Fibroblast of skin of abdomen (primary cell): ENCODE data around the gene KRT4.
"Not testable (repeated sequence)": the region's sequence is repeated elsewhere in the genome, so short reads cannot be mapped to it uniquely, and the experiment has no call there.

Experiments
- DNase-seq: peaks from one replicate; pipeline ENCODE4 v3.0.0-alpha.2; 2013

KRT4 gene

DNA sequence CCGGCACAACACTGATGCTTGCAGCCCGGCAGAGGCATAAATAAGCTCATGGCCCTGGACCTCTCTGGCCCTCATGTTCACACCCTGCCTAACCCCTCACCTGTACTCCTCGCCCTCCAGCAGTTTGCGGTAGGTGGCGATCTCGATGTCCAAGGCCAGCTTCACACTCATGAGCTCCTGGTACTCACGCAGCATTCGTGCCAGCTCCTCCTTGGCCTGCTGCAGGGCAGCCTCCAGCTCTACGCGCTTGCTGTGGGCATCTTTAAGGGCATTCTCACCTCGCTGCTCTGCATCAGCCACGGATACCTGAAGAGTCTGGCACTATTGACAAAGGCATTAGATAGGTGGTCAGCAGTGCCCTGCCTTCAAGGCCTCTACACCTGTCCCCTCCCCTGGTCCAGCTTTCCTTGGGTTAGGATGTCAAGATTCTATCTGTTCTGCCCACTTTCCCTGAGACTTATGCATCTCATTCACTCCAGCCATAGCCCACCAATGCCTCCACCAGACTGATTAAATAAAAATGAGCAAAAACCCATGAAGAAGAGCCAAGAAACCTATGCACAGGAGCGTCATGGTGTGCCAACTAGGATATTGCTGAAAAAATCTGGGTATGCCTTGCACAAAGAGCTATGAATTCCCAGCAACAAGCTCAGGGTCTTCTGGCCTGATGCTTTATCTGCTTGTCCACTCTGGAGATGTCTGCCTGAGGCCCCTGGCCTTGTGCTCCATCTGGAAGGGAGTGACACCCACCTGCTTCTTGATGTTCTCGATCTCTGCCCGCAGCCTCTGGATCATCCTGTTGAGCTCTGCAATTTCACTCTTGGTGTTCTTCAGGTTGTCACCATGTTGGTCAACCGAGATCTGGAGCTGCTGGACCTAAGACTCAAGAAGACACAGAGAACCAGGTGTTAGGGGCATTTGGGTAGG lies 6.1 kb downstream of the KRT4 start:
- no peak for DNase-seq

DNA sequence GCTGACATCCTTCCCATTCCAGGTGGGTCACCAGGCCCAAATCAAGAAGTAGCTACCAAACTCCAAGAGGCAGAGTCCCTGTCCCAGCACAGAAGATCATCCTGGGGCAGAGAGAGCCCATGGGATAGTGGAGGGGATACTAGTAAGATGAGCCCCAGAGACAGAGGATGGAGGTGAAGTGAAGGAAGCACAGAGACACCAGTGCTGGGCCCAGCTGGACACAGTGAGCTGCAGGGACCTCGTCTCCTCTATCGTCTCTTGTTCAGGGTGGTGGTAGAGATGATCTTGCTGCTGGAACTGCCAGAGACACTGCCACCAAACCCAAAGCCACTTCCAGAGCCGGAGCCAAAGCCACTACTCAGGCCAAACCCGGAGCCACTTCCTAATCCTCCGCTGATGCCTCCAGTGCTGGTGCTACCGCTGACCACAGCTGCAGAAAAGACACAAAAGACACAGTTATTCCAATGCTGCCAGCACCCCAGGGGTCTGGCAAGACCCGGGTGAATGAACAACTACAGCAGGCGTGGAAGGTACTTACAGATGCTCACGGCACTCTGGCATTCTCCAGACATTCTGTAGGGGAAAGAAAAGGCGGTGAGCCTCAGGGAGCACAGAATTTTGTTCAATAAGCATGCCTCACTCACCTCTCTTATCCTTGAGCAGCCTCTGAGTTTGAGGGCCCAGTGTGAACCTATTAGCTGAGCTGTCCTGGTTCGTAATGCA lies 6.9 kb downstream of the KRT4 start:
- DNase-seq: no peak

DNA sequence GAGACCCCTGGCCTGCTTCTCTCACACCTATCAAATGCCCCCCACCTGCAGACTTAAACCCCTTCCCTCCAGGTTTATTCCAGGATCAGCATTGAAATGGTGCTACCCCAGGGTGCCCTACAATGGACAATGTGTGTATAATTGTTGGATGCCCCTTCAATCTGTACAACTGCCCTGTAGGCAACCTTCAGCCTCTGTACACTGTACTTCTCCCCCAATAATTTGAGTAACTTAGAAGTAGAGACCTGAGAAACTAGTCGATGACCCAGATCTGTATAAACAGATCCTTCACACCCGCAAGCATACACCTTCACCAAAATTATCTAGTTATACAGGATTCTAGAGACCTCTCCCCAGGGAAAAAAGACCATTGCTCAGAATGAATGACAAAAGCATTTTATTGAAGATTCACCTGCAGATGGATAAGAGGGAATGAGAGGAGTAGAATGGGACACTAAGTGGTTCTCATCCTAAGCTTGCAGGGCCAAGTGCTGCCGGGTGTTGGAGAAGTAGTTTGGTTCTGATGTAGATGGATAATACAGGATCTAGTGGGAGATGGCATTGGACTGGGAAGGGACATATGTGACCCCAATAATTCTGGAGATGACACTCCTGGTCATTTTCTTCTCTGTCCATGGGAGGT lies 7.6 kb downstream of the KRT4 start:
- no peak for DNase-seq

DNA sequence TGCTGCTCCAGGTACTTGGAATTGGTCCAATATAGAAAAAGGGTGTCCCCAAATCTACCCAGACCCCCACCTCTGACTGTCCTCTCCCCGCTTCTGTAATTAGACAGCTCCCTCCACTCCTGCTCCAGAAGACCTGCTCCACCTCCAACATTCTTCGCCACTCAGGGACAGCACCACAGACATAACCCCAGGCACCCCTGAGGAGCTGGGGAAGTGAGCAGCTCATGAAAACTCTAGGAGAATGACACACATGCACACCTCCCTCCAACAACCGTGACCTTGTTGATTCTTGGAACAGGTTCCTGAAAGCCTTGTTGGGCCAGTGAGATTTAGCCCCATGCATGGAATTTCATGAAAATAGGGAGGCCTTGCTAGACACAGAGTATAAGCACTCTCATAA lies 8.2 kb downstream of the KRT4 start:
- no peak for DNase-seq

DNA sequence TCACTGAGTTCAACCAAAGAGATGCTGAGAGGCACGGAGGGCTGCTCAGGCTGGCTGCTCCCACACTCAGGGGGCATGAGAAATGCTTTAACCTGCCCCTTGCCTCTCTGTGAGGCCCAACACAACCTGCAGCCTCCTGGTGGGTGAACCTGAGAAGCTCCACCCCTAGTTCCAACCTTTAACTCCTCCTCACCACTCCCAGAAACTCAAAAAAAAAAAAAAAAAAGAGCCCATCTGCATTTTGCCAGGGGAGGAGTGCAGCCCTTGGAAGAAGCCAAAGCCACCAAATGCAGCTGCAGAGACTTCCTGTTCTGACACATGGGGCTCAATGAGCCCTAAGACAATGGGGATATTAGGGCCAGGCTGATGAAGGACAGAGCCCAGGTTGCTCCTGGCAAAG lies 8.9 kb downstream of the KRT4 start:
- DNase-seq: no peak

DNA sequence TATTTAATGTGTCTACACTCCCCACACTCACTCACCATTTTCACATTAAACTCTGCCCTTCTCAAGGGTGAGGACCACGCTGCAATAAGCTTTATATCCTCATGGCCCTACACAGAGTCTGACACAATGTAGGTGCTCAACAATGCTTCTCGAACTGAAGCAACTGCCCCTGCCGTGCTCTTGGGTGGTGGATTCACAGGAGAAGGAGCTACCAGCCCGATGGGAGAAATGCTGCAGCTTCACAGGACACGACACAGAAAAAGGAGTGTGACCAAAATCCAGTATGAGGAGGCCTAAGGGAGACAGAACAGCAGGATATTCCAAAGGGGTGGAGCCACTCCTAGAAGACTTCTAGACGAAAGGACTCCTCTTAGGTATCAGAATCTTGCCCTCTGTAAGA lies 11.5 kb downstream of the KRT4 start:
- DNase-seq: no peak

DNA sequence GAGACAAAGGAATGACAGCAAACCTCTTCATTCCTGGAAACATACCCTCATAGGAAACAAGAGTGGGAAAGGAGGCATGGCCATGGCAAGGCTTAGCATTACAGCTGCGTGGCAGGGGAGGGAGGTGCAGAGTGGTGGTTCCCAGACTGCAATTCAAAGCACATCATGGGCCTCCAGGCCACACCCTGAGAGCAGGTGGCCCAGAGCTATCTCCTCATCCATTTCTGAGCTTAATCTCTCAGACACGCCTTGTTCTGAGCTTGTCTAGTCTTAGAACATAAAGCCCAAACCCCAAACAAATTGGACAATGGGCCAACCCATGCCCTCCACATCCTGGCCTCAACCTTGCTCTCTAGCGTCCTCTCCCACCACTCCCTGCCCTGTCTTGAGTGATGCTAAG lies 12.1 kb downstream of the KRT4 start:
- DNase-seq: no peak

DNA sequence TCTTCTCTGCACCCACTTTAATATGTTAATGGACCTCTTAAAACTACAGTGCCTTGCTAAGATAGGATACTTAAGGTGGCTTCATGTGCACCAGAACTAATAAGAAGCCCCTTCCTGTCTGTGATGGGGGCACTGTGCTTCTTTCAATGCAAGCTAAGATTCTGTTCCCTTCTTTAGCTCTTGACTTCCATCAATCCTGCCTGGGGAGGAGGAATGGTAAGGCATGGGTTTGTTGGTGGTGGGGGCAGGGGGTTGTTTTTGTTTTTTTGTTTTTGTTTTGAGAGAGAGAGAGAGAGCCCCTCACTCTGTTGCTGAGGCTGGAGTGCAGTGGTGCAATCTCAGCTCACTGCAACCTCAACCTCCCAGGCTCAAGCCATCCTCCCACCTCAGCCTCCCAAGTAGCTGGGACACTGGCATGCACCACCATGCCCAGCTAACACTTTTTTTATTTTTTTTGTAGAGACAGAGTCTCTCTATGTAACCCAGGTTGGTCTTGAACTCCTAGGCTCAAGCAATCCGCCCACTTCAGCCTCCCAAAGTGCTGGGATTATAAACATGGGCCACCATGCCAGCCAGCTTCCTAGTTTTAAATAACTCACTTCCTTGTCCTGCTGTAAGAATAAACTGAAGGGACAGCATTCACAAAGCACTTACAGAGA lies 13.5 kb downstream of the KRT4 start:
- no peak for DNase-seq

DNA sequence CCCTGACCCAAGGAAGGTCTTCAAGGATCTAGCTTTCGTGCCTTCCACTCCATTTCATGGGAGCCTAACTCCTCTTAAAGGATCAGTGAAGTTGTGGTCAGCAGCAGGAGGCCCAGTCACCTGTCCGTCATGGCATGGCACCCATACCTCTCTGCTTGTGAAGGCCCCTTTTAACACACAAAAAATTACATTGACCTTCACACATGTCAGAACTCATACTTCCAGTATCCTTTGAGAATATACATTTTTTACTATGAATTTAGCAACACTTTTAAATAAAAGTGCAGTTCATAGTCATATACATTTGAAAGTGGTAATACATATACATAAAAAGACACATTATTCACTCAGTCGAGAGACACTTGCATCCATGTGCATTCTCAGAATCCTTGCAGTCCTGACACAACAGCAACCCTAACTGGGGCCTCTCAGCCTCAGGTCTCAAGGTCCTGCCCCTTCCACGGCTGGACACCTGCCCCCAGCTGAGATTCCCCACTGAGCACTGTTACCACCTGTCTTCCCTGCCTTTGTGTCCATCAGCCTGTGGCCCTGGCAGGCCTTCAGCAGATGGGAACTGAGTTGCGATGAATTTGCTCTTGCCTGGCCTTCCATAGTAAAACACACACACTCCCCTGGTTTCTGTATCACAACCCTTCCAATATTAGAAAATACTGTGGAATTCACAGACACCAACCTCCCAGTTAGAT lies 14.3 kb downstream of the KRT4 start:
- DNase-seq: no peak

DNA sequence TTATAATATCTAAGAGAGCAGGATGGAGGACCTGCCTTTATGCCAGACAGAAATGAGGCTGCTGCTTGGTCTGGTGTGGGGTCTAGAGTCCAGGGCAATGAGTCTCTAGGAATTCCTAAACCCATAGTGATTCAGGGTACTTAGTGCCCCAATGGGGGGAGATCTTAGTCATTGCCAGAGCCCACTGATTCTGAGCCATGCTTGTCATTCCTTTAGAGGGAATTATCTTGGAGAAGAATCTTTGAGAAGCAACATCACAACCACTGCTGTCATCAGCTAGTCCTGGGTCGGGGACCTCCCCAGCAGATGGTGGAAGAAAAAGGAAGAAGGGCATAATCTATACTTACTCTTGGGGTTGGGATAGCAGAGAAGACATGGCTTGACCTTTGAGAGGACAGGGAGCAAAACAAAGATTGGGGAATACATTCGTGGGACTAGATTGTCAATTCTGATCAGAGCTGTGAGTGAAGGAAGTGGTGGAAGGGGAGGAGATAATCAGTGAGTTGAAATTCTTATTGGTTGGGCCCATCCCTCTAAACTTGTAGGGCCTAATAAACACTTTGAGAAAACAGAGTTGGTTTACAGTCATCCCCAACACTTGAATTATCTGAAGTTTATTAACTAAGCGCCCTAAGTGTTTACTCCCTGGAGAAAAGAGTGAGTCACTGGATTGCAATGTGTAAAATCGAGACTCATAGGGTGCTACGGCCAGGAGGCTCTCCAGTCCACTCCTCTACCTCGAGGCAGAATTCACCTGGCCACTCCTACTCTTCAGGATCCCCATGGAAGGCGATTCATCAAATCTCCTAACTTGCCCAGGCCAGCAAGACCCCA lies 15.0 kb downstream of the KRT4 start:
- peak; percentile 84 for DNase-seq

DNA sequence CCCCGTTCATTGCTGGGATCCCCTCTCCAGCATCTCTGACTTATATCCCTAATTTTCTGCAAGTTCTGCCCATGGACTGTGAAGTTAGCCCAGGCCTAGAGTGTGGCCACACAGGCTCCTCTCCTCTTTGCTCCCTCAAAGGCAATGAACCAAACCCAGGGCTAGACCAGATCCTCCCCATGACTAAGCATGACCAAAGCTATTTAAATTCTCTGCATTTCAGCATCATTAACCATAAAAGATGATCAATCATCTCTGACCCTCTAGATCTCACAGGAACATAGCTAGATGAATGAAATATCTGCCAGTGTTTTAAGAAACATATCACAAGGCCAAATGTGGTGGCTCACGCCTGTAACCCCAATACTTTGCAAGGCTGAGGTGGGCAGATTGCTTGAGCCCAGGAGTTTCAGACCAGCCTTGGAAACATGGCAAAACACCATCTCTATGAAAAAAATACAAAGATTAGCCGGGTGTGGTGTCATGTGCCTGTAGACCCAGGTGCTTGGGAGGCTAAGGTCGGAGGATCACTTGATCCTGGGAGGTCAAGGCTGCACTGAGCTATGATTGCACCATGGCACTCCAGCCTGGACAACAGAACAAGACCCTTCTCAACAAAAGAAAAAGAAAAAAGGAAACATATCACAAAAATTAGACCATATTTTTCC lies 15.8 kb downstream of the KRT4 start:
- peak; percentile 84 for DNase-seq

DNA sequence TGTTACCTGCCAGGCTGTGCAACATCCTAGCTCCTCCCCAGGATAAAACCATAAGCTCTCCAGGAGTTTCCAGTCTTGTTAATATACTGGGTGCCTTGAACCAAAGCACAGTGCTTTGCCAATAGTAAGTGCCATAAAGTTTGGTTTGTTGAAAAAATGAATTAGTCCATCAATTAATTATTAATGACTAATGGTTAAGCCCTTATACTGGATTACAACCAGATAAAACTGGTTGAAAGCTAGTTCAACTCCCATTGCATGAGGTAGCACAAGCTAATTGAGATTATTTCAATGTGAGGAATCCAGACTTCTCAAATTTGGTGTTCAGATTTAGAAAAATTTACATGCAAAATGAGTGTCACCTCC lies 16.4 kb downstream of the KRT4 start:
- no peak for DNase-seq

DNA sequence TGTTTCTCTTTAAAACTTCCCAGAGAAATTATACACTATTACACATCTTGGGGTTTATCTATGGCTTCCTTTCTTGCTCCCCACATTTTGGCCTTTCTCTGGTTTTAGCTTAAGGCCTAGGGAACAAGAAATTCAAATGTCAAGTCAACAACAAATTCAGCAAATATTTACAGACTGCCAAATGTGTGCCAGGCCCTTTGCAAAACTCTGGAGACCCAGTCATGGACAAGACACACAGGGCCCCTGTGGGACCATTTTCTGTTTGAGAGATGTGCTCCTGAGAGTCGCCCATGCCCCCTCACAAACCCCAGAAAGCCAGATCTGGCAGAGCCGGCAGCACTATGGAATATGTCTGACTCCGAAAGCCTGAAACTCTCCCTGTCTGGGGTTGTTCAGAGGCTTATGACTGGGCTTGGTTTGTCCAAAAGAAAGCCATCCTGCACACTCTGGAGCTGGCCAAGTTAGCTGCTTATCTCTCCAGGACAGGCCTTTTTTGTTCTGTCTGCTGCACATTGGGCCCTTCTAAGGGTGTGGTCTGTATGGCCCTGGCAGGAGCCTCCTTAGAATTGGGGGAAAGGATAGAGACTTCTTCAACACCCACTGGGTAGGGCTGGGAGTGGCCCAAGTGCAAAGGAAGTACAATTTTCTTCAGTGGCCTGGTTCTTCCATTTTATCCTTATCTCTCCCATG lies 16.9 kb downstream of the KRT4 start:
- no peak for DNase-seq

DNA sequence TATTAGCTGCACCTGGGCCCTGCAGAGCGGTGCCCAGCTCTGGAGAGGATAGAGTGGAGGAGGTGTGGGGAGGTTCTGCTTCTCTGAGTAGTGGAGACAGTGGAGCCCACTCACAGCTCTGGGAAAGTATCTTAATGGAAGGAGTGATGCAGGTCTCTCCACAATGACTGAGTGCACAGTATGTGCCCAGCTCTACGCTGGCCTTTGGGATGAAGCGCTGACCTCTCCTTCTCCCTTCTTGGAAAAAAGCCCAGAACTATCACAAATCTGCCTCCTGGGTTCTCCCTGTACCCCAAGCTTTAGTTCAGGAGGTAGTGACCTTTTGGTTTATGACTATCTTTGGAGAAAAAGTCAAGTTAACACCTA lies 17.5 kb downstream of the KRT4 start:
- no peak for DNase-seq

DNA sequence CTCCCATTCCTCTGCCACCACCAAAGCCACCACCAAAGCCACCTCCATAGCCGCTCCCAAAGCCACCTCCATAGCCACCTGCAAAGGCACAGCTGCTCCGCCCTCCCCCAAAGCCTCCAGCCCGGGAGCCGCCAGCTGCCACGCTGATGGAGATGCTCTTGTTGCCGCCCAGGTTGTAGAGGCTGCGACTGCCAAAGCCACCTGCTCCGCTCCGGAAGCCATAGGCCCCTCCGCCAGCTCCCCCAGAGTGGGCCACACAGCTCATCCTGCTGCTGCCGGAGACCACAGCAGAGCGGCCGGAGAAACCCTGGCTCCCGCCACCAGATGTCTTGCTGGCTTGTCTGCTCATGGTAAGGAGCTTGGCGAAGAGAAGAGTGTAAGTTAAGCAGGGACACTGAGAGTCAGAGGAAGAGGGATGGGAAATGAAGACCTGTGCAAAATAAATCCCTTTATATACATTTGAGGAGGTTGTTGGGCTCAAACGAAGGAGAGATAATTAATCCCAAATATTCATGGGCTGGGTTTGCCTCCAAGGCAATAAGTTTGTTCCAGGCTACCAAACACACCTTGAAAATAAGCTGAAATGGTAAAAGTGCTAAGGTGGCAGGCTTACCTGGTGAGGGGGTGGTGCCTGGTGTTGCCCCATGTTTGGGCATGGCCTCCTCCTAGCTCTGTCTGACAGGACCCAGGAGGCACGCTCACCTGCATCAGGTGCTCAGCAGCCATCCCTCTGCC lies 18.1 kb downstream of the KRT4 start, which contains the start of gene KRT3:
Gene KRT3, minus strand, starts transcription at position 424 of the 735 bp plus-strand sequence. Its CDS starts 75 bp downstream, at position 349.
- DNase-seq: no peak

DNA sequence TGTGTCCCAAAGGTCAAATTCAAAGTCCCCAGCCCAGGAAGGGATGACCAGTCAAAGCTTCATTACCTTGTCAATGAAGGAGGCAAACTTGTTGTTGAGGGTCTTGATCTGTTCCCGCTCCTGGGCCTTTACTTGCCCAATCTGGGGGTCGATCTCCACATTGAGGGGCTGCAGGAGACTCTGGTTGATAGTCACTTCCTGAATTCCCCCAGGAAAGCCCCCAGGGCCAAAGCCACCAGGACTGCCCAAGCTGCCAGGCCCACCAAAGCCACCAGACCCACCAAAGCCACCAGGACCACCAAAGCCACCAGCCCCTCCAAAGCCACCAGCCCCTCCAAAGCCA lies 18.6 kb downstream of the KRT4 start:
- not testable (repeated sequence) for DNase-seq

DNA sequence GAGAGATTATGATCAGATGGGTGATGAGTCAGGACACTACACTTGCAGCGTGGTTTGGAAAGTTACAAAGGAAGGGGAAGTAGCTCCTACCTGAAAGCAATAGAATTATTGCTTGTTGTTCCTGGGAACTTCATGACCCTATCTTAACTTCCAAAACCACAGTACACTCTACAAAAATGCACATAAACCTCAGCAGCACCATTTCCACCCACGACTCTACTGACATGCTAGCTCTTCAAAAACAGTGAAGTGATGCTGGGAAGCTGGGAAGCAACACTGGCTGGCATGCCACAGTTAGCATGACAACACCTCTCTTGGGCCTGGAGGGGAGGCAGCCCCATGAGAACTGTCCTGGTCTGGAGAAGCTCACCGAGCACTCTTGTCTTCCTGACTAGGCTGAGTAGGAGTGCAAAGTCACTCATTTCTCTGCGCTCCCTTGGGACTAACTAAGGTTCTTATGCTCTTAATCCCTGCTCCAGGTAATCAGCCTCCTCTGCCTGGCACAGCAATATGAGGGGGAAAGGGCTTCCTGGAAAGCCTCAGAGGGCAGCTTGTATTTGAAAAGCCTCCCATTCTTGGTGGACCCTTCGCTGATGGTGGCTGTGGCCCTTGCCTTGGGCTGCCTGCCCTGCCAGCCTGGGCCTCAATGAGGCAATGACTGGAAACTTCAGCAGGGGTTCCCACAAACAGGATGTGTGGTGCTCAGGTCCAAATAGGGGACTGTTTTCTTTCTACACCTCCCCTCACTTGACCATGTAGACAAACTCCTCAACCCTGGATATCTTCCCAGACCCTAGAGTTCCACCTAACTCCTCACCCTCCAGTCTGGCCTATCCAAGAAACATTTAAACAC lies 19.2 kb downstream of the KRT4 start:
- peak; percentile 60 for DNase-seq
